ENCODE results near the gene HCFC2. TPM values are rescaled to one million over a fixed set of nuclear protein-coding genes. Genes with fewer than 3 reads are reported as not detected.

HCFC2 gene
- total RNA-seq, 1 donor from 2014 or later = 15.2 TPM

DNA sequence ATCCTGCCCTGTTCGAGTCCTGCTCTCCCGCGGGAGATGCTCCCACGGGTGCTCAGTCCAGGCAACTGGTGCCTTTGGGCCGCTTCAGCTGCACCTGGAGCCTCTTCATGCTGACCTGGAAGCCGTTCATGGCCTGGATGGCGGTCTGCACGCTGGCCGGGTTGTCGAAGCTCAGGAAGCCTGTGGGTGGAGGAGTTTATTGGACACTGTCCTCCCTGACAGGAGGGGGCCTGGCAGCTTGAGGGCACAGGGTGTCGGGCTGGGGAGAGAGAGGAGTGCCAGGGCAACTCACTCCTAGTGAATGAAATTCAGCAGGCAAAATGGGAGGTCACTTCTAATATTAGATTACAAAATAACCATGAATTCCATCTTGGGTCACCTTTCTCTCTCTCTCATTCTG, 83.0 kb downstream of the HCFC2 start:
- intact Hi-C loops (cut with micrococcal nuclease) = no loop called here

DNA sequence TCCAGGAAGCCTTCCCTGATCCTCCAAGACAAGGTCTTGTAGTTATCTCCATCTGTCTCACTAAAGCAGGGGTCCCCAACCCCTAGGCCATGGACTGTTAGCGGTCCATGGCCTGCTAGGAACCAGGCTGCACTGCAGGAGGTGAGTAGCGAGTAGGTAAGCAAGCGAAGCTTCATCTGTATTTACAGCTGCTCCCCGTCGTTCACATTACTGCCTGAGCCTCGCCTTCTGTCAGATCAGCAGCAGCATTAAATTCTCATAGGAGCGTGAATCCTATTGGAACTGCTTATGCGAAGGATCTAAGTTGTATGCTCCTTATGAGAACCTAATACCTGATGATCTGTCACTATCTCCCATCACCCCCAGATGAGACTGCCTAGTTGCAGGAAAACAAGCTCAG, 86.1 kb downstream of the HCFC2 start:
- intact Hi-C loops (cut with micrococcal nuclease) = no loop called here

DNA sequence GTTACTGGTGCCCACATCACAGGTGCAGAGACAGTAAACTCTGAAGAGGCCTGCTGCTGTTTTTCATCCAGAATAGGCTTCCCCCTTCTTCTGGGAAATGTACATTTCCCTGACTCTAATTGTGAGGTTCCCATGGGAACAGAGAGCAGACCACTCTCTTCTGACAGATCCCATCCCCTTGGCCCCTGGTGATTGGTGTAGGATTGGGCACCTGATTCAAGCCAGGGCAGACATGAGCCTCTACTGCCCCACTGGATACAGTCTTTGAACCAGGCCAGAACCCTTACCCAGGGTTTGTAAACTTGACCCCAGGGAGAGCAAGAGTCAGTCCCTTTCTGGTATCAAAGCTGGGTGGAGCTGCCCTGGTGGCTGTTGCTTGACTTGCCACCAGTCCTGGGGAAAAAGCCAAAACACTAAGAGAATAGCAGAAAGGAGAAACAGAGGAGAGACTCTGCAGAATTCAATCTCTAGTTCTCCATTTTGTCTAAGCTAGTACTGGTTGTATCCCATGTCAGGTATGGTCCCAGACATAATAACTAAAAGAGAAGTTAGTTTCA, 88.4 kb downstream of the HCFC2 start:
- intact Hi-C loops (cut with micrococcal nuclease) = no loop called here

DNA sequence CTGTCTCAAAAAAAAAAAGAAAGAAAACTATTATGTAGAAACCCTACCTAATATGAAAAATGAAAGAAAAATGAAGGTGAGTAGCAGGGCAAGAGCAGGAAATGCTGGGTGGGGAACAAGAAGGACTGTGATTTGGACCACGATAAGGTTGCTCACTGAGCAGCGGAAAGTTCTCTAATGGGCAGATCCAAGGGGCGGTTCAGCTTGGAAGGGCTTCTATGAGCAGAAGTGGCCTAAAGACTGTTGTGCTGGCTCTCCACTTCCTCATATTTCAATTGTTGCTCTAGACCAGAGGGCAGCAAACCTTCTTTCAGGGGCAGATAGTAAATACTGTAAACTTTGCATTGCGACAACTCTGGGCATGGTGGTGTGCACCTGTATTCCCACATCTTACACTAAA, 90.0 kb downstream of the HCFC2 start:
- intact Hi-C loops (cut with micrococcal nuclease) = no loop called here

DNA sequence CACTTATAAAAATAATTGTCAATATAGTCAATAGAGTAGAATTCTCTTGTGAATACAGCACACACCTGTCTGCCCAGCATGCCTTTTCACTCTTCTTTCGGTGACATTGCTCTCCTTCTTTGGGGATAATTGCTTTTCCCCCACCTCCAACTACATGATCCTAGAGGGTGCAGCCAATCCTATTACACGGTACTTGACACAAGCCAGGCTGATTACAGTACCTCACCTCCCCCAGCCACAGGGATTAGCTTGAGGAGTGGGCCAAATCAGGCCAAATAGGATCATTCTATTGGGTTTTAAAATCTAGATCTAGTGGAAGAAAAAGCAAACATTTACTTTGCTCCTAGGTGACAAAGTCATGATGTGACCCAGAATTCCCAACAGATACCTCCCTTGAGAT, 90.5 kb downstream of the HCFC2 start:
- intact Hi-C loops (cut with micrococcal nuclease) = no loop called here

Other genes starting within 250 kb of the HCFC2 start
- gene NT5DC3, start 223.3 kb upstream of the HCFC2 start, total RNA-seq = 5.4 and 5.8 TPM in 2 replicates
- gene HSP90B1, start 134.1 kb upstream of the HCFC2 start, total RNA-seq = 458 and 465 TPM in 2 replicates
- 43.2 and 45.1 TPM in 2 replicates for gene TDG, start 98.7 kb upstream of the HCFC2 start, total RNA-seq
- gene GLT8D2, start 14.3 kb upstream of the HCFC2 start, total RNA-seq = 0.16 TPM in 1 of 2 replicates, not detected in the other
- gene NFYB, start 73.7 kb downstream of the HCFC2 start, total RNA-seq = 25.6 and 26.7 TPM in 2 replicates
- gene TXNRD1, start 151.2 kb downstream of the HCFC2 start, total RNA-seq = 97.4 and 108 TPM in 2 replicates
- 9.0 and 9.3 TPM in 2 replicates for gene EID3, start 239.2 kb downstream of the HCFC2 start, total RNA-seq